K562 (cell line): ENCODE data around the gene SHB. TPM values are rescaled to one million over a fixed set of nuclear protein-coding genes. Genes with fewer than 3 reads are reported as not detected.

Source experiments
- CHD2 ChIP-seq: IDR thresholded peaks from 2 replicates; pipeline ENCODE4 v1.6.1; 2011; ENCODE audit warnings: low read depth, low read length
- CREB3L1 ChIP-seq: fragments of 450-650 bp; IDR thresholded peaks from 2 replicates; pipeline ENCODE4 v1.6.1; 2014; ENCODE audit warnings: low read depth, mild to moderate bottlenecking, moderate library complexity, borderline replicate concordance
- ESRRB ChIP-seq: fragments of 250-450 bp; sonication (Bioruptor Pico); IDR thresholded peaks from 2 replicates; pipeline ENCODE4 v1.5.0; 2020; ENCODE audit warnings: mild to moderate bottlenecking, moderate library complexity, borderline replicate concordance
- ETS2 ChIP-seq: IDR thresholded peaks from 2 replicates; pipeline ENCODE4 v1.6.1; 2016; ENCODE audit warnings: borderline replicate concordance, missing genetic modification characterization, mild to moderate bottlenecking, moderate library complexity, missing compliant biosample characterization; ENCODE audit not compliant: poor library complexity, severe bottlenecking
- HBP1 ChIP-seq: fragments of 450-650 bp; formaldehyde crosslinking; IDR thresholded peaks from 2 replicates; pipeline ENCODE4 v1.4.0; 2022; ENCODE audit warnings: missing genetic modification characterization
- IRF1 ChIP-seq: sonication (generic); formaldehyde crosslinking; IDR thresholded peaks from 2 replicates; pipeline ENCODE4 v1.8.0; 2022; ENCODE audit warnings: missing genetic modification reagents, mild to moderate bottlenecking, borderline replicate concordance
- MAZ ChIP-seq, 2 experiments: fragments of 450-650 bp in 1 of 2; sonication (generic) in 1 of 2; formaldehyde crosslinking; IDR thresholded peaks in 1 of 2; conservative IDR thresholded peaks in 1 of 2; 2 replicates each; pipeline versions ENCODE4 v1.4.0 to v1.5.0; 2020; ENCODE audit warnings: mild to moderate bottlenecking in 1 of 2, missing genetic modification reagents in 1 of 2
- MIER1 ChIP-seq: fragments of 450-650 bp; IDR thresholded peaks from 2 replicates; pipeline ENCODE4 v1.6.1; 2016; ENCODE audit warnings: antibody characterized with exemption, mild to moderate bottlenecking, low read depth
- MTA1 ChIP-seq: fragments of 450-650 bp; IDR thresholded peaks from 2 replicates; pipeline ENCODE4 v1.6.1; 2017; ENCODE audit warnings: borderline replicate concordance
- OTX1 ChIP-seq: fragments of 450-650 bp; formaldehyde crosslinking; IDR thresholded peaks from 2 replicates; pipeline ENCODE4 v1.4.0; 2022; ENCODE audit warnings: mild to moderate bottlenecking
- SP2 ChIP-seq: IDR thresholded peaks from 2 replicates; pipeline ENCODE4 v1.6.1; 2011; ENCODE audit warnings: mild to moderate bottlenecking, low read depth, low read length, moderate library complexity; ENCODE audit not compliant: poor library complexity, severe bottlenecking; ENCODE audit errors: extremely low read depth
- TAF15 ChIP-seq: fragments of 200-400 bp; formaldehyde crosslinking; IDR thresholded peaks from 2 replicates; pipeline ENCODE4 v1.6.1; 2017; ENCODE audit warnings: mild to moderate bottlenecking, low read depth, low read length, moderate library complexity
- TFE3 ChIP-seq: fragments of 450-650 bp; formaldehyde crosslinking; IDR thresholded peaks from 2 replicates; pipeline ENCODE4 v1.4.0; 2020; ENCODE audit warnings: mild to moderate bottlenecking, mixed read lengths
- ZKSCAN3 ChIP-seq: fragments of 250-450 bp; sonication (Bioruptor Pico); IDR thresholded peaks from 2 replicates; pipeline ENCODE4 v1.4.0; 2020
- ZNF174 ChIP-seq: fragments of 250-450 bp; sonication (Bioruptor Pico); IDR thresholded peaks from 2 replicates; pipeline ENCODE4 v1.4.0; 2020; ENCODE audit warnings: mild to moderate bottlenecking
- ZNF431 ChIP-seq: sonication (generic); formaldehyde crosslinking; IDR thresholded peaks from 2 replicates; pipeline ENCODE4 v1.8.0; 2022; ENCODE audit warnings: mild to moderate bottlenecking, missing genetic modification reagents
- ZNF583 ChIP-seq: fragments of 250-450 bp; sonication (Bioruptor Pico); IDR thresholded peaks from 2 replicates; pipeline ENCODE4 v1.4.0; 2020
- polyA plus RNA-seq, 8 experiments: library from polyadenylated mRNA; depleted of rRNA in 4 of 8; stranded (reverse) in 5 of 8; unstranded in 3 of 8; fragments of >200 nt; fragmentation: Nextera tagmentation in 2 of 8; fragmentation: Illumina TruSeq in 1 of 8; extraction: Ambion mirVana in 2 of 8; extraction: Trizol in 1 of 8; gene quantifications; 2 replicates each; pipeline versions ENCODE4 v1.2.1 to v1.2.3, GENCODE V29; 2011 to 2014; ENCODE audit warnings: inconsistent platforms in 1 of 8, missing spikeins in 1 of 8
- total RNA-seq, 7 experiments: library from RNA; depleted of rRNA in 6 of 7; stranded (reverse); fragments of >200 nt in 6 of 7; fragmentation: Illumina TruSeq in 2 of 7; extraction: Trizol in 2 of 7; gene quantifications; 2 replicates each; pipeline versions ENCODE4 v1.2.1 to v1.2.3, GENCODE V29; 2011 to 2021; ENCODE audit warnings: low replicate concordance in 1 of 7
- TF ChIP-seq, protein P1 (sequence below): fragments of 250-450 bp; sonication (Bioruptor Pico); IDR thresholded peaks from 2 replicates; pipeline ENCODE4 v1.4.0; 2020; ENCODE audit warnings: mild to moderate bottlenecking
- TF ChIP-seq, protein P2 (sequence below): IDR thresholded peaks from 2 replicates; pipeline ENCODE4 v1.6.1; 2011; ENCODE audit not compliant: insufficient read length; ENCODE audit errors: extremely low read depth

SHB gene
- total and polyA plus RNA-seq, 9 of the 15 experiments (the other 6 are each of a cell fraction or from before 2014, with no cell fraction given), result 0.78 to 16.0 (median 5.3) TPM

DNA sequence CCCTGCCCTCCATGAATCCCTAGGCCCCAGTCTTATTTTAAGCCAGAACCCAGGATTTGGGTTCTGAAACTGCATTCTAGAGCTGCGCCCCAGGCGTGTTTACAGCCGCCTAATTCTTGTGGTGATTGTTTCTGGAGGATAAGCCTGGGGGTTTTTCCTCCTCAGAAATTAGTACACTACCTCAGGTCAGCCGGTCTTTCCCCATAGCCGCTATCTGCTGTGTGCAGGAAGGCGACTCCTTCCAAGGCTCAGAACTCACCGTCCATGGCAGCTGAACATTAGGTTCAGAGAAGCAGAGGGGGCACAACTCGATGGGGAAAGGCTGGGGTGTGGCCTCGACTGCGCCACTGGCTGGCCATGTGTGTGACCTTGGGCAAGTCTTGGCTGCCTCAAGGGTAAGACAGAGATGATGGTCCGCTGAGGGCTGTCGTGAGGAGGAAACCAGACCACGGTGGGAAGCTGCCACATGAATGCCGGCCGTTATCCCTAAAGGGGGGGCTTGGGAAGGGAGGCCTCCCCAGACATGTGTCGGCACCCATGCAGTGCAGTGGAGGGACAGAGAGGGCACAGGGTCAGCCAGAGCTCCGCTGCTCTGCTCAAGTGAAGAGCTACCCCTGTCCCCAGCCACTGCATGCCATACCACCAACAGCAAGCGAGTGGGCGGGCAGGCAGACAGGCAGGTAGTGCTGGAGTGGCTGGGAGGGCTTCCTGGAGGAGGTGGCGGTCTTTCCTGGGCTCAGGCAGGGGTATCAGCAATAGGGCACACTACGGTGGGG is 28.9 kb downstream of the SHB start (continued):
- no peak for TF ChIP-seq CHD2
- no peak; the same call in 1 of the 2 replicates for TF ChIP-seq OTX1
- TF ChIP-seq ZNF174, result no peak
- no peak for TF ChIP-seq MIER1
- 0 out of 2 replicates have a peak, but pooled peaks have one; percentile 18 for TF ChIP-seq ZNF583 (CRISPR knock-in tag)
- TF ChIP-seq, protein P1, sequence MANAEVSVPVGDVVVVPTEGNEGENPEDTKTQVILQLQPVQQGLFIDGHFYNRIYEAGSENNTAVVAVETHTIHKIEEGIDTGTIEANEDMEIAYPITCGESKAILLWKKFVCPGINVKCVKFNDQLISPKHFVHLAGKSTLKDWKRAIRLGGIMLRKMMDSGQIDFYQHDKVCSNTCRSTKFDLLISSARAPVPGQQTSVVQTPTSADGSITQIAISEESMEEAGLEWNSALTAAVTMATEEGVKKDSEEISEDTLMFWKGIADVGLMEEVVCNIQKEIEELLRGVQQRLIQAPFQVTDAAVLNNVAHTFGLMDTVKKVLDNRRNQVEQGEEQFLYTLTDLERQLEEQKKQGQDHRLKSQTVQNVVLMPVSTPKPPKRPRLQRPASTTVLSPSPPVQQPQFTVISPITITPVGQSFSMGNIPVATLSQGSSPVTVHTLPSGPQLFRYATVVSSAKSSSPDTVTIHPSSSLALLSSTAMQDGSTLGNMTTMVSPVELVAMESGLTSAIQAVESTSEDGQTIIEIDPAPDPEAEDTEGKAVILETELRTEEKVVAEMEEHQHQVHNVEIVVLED, result no peak
- no peak for TF ChIP-seq HBP1 (CRISPR knock-in tag)
- TF ChIP-seq, protein P2, sequence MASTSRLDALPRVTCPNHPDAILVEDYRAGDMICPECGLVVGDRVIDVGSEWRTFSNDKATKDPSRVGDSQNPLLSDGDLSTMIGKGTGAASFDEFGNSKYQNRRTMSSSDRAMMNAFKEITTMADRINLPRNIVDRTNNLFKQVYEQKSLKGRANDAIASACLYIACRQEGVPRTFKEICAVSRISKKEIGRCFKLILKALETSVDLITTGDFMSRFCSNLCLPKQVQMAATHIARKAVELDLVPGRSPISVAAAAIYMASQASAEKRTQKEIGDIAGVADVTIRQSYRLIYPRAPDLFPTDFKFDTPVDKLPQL, result no peak
- no peak for TF ChIP-seq TAF15
- peak; percentile 48 to 53; a peak in 3 of 4 replicates for TF ChIP-seq MAZ (CRISPR knock-in tag; conservative IDR thresholded peaks at IDR 0.05 in 1 of 2, IDR thresholded peaks at IDR 0.05 in 1 of 2)
- TF ChIP-seq IRF1 (CRISPR knock-in tag), result no peak
- peak; percentile 30; the same call in 1 of the 2 replicates for TF ChIP-seq CREB3L1
- no peak for TF ChIP-seq ETS2 (tag)
- TF ChIP-seq MTA1, result no peak
- no peak for TF ChIP-seq ZNF431
- TF ChIP-seq ESRRB, result no peak
- TF ChIP-seq SP2, result no peak
- TF ChIP-seq ZKSCAN3 (CRISPR knock-in tag), result no peak; the same call in 1 of the 2 replicates
- no peak for TF ChIP-seq TFE3 (CRISPR knock-in tag)
